Adipocyte (in vitro differentiated cells): ENCODE measurements around the gene SERINC5.

Experiments used
- DNase-seq: peaks from one replicate; pipeline ENCODE4 v3.0.0-alpha.2; 2015; ENCODE audit warnings: low read depth
- H3K27me3 ChIP-seq: replicated peaks from 2 replicates; pipeline ENCODE4 v1.7.0; 2013; ENCODE audit warnings: mild to moderate bottlenecking, low read length, moderate library complexity; ENCODE audit not compliant: control insufficient read depth, insufficient read depth
- H3K36me3 ChIP-seq: 2 replicates; pipeline ENCODE4 v1.7.0; 2013; ENCODE audit warnings: low read length, mild to moderate bottlenecking, moderate library complexity; ENCODE audit not compliant: control insufficient read depth, insufficient read depth, severe bottlenecking
- H3K4me1 ChIP-seq: 2 replicates; pipeline ENCODE4 v1.7.0; 2013; ENCODE audit warnings: mild to moderate bottlenecking, low read length, moderate library complexity; ENCODE audit not compliant: control insufficient read depth, insufficient read depth
- H3K4me3 ChIP-seq: 2 replicates; pipeline ENCODE4 v1.7.0; 2013; ENCODE audit warnings: mild to moderate bottlenecking, low read length, moderate library complexity
- H3K9ac ChIP-seq: 2 replicates; pipeline ENCODE4 v1.7.0; 2013; ENCODE audit warnings: mild to moderate bottlenecking, low read length, moderate library complexity
- H3K9me3 ChIP-seq: 2 replicates; pipeline ENCODE4 v1.7.0; 2013; ENCODE audit warnings: mild to moderate bottlenecking, low read length, moderate library complexity; ENCODE audit not compliant: control insufficient read depth

Gene SERINC5

DNA sequence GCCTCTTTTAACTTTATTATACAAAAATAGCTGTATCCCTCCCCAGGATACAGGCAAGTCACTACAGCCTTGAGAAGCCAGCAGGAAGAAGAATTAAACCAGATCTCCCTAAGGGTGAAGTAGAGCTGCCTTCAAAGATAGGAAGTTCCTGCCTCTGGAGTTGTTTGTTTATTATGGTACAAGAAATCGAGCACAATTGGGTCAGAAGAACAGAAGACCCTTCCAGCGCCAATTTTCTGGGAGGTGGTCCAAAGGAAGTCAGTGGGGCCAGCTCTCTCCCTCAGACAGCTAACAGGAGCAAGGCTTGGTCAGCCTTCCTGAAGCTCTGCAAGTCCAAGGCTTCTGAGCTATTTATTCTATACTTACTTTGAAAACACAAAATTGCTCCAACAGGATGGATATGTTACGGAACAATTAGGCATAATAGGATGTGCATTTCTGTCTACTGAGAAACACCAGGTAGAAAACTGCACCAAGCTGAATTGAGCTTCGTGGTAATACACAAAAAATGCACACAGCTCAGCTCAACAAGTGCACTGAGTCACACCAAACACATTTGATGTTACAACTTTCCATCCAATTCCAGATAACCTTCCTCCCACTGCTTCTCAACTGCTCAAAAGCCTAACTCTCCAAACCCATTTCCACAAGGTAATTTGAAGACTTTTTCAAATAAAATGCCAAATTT is 16.0 kb downstream of the SERINC5 start:
- Histone ChIP-seq H3K9me3 (peaks cover 7% of the 10 kb centered on the region), H3K9ac (no peak overlapping the region), H3K4me1 (peaks cover 13% of the 10 kb centered on the region), H3K36me3 (no peaks in the 10 kb centered on the region), H3K4me3 (no peak overlapping the region), H3K27me3 (no peaks in the 10 kb centered on the region)
- no peak for DNase-seq

DNA sequence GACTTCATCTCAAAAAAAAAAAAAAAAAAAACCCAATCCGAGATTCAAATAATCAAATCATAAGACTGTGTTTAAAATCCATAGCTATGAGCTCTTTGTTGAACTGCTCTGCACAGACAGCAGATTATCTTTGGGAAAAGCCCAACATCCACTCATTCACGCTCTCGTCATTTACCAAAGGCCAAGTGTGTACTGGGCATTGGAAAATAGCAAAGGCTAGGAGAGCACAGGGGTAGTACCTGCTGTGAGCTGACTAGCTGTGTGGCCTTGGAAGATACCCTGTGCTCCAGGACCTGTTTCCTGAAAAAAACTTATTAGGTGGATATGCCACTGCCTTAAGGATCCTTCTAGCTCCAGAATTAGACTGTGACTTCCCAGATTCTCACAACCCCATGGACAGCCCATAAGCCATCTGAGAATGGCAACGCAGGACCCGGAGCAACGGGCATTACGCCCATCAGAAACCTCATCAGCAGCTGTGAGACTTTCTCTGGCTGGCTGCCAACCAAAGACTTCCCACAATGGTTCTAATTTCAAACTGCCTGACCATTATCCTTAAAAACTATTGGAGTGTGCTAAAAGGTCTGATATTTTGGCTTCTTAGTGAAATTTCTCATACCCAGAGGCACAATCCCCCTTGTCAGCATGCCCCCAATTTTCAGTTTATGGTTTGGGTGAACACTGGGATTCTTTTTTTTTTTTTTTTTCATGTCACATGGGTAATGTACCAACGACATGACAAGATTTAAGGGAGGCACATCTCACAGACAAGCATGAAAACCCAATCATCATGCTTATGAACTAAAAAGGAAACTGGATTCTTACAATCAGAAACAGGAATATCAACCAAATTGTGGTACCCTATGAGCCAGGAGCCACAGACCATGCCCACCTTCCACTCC is 16.8 kb downstream of the SERINC5 start:
- H3K4me1 ChIP-seq = peaks cover 13% of the 10 kb centered on the region
- no peak overlapping the region for H3K9ac ChIP-seq
- H3K27me3 ChIP-seq = no peaks in the 10 kb centered on the region
- DNase-seq = peak; percentile 44
- H3K36me3 ChIP-seq = no peaks in the 10 kb centered on the region
- no peak overlapping the region for H3K4me3 ChIP-seq
- H3K9me3 ChIP-seq = peaks cover 7% of the 10 kb centered on the region

DNA sequence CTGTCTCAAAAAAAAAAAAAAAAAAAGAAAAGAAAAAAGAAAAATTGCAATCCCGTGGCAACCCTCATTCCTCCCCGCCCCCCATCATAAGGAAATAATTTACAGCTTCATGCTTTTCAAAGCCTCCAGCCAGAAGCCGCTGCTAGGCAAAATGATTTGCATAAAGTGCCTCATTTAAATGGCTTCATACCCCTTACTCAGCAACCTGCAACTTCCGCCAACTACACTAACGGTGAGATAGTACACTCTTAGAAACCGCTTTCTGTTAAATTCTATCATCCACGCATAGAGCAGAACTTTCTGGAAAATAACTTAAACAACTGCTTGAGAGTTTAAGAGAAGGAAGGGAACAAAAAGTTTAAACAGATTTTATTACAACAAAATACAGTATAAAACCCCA is 17.8 kb downstream of the SERINC5 start:
- H3K9ac ChIP-seq = no peak overlapping the region
- peaks cover 13% of the 10 kb centered on the region for H3K4me1 ChIP-seq
- H3K36me3 ChIP-seq = no peaks in the 10 kb centered on the region

DNA sequence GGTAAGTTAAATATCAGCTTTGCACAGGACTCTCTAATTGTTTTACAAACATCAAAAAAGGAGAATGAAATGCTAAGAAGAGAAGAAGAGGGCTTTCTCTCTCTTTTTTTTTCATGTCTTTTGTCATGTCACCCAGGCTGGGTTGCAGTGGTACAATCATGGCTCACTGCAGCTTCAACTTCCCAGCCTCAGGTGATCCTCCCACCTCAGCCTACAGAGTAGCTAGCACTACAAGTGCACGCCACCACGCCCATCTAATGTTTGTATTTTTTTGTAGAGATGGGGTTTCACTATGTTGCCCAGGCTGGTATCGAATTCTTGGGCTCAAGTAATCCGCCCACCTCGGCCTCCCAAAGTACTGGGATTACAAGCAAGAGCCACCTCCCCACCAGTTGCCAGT is 18.6 kb downstream of the SERINC5 start:
- DNase-seq = no peak
- Histone ChIP-seq H3K9me3 (peaks cover 4% of the 10 kb centered on the region), H3K4me3 (no peak overlapping the region), H3K36me3 (no peaks in the 10 kb centered on the region), H3K9ac (no peak overlapping the region), H3K27me3 (no peaks in the 10 kb centered on the region), H3K4me1 (peaks cover 13% of the 10 kb centered on the region)

More for the DNA sequence above, 17.8 kb downstream of the SERINC5 start:
- Histone ChIP-seq H3K27me3 (no peaks in the 10 kb centered on the region), H3K9me3 (peaks cover 7% of the 10 kb centered on the region), H3K4me3 (no peak overlapping the region)
- no peak for DNase-seq

DNA sequence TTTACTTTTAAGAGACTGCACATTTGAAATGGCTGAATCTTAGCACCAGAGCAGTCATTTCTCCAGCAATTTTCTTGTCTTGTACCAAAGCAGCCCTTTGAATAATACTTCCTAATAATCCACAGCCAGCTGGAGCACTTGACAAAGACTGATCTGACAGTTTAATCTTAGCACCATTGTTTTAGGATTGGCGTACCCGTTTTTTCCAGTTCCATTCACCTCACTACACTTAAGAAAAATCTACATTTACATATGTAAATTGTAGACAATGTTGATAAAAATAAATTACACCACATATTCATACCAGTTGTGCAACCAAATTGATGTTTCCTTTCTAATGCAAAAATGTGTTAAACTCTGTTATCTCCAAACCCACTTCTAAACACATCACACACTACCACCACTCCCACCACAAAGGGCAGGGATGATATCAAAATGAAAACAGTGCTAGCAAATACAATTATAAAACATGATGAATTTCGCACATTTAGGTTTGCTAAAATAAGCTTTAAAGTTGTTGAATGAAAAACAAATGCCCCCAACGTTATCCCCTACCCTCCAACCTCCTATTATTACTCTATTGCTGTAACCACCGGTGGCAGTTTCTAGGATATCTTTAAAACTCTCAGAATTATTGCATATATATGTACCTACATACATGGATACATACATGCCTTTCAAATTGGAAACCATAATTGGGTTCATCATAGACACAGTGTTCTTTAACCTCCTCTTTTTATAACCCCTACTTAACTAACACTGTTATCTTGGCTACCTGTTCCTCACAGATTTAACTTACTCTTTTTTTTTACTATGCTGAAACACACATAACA is 21.5 kb downstream of the SERINC5 start:
- no peaks in the 10 kb centered on the region for H3K9me3 ChIP-seq
- H3K27me3 ChIP-seq = no peaks in the 10 kb centered on the region
- H3K4me3 ChIP-seq = no peak overlapping the region
- H3K9ac ChIP-seq = no peak overlapping the region
- no peaks in the 10 kb centered on the region for H3K36me3 ChIP-seq
- DNase-seq = no peak
- peaks cover 5% of the 10 kb centered on the region for H3K4me1 ChIP-seq

DNA sequence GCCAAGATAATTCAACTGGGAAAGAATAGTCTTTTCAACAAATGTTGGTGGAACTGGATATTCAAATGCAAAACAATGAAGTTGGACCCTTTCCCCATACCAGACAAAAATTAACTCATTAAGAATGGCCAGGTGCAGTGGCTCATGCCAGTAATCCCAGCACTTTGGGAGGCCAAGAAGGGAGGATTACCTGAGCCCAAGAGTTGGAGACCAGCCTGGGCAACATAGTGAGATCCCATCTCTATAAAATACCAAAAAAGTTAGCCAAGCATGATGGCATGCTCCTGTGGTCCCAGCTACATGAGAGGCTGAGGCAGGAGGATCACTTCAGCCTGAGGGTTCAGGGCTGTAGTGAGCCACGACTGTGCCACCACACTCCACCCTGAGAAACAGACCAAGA is 24.2 kb downstream of the SERINC5 start:
- Histone ChIP-seq H3K27me3 (no peaks in the 10 kb centered on the region), H3K9ac (no peak overlapping the region), H3K4me3 (no peak overlapping the region), H3K4me1 (peaks cover 6% of the 10 kb centered on the region), H3K9me3 (no peaks in the 10 kb centered on the region), H3K36me3 (no peaks in the 10 kb centered on the region)
- no peak for DNase-seq

DNA sequence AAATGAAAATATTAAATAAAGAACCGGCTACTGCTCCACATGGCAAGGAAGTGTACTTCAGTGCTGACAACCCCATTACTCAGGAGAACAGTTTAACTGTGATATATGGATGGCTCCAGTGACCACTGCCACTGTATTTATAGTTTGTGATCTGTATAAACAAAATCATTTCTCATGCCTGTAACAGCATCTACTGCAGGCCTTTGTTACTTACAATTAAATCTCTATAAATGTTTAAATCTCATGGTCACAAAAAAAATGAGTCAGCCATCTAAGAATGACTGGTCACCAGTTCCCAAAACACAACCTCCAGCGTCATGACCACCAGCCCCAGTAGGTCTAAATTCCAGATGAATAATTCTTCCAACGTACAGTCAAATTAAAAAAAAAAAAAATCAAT is 24.6 kb downstream of the SERINC5 start:
- Histone ChIP-seq H3K36me3 (no peaks in the 10 kb centered on the region), H3K27me3 (no peaks in the 10 kb centered on the region), H3K4me3 (no peak overlapping the region), H3K9ac (no peak overlapping the region), H3K9me3 (no peaks in the 10 kb centered on the region), H3K4me1 (peaks cover 6% of the 10 kb centered on the region)
- DNase-seq = no peak

DNA sequence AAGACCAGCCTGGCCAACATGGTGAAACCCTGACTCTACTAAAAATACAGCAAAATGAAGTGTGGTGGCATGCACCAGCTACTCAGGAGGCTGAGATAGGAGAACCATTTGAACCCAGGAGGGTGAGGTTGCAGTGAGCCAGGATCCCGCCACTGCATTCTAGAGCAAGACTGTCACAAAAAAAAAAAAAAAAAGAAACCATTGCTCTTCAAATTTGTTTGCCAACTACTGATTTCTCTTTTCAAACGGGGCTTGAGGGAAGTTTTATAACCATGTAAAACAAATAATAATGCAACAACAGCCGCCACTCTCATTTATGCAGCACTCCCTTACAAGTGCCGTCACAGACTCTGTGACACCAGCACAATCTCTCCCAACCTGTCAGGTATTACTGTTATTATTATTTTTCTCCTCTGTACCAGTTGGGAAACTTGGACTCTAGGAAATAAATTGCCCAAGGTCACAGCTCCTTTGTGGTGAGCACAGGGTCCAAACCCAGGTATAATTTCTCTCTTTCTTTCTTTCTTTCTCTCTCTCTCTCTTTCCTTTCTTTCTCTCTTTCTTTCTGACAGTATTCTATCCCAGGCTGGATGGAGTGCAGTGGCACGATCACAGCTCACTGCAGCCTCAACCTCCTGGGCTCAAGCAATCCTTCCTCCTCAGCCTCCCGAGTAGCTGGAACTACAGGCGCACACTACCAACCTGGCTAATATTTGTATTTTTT is 25.4 kb downstream of the SERINC5 start:
- no peaks in the 10 kb centered on the region for H3K9me3 ChIP-seq
- DNase-seq = no peak
- no peak overlapping the region for H3K9ac ChIP-seq
- H3K36me3 ChIP-seq = no peaks in the 10 kb centered on the region
- no peaks in the 10 kb centered on the region for H3K27me3 ChIP-seq
- no peak overlapping the region for H3K4me3 ChIP-seq
- H3K4me1 ChIP-seq = peaks cover 6% of the 10 kb centered on the region

DNA sequence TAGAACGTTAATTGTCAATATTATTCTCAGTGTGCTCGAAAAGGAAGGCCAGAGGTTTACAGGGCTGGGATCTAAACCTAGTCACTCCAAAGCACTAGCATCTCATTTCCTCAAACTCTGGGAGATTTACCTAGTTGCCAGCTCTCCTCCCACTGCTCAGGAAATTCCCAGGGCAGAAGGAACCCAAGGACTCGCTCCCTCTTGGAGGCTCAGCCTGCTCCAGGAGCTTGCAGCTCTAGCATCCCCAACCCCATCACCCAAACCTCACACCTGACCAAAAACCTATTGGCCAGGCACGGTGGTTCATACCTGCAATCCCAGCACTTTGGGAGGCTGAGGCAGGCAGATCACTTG is 26.0 kb downstream of the SERINC5 start:
- H3K4me3 ChIP-seq = no peak overlapping the region
- no peak overlapping the region for H3K9ac ChIP-seq
- no peaks in the 10 kb centered on the region for H3K36me3 ChIP-seq
- peaks cover 6% of the 10 kb centered on the region for H3K4me1 ChIP-seq
- H3K9me3 ChIP-seq = no peaks in the 10 kb centered on the region
- no peak for DNase-seq
- no peaks in the 10 kb centered on the region for H3K27me3 ChIP-seq

DNA sequence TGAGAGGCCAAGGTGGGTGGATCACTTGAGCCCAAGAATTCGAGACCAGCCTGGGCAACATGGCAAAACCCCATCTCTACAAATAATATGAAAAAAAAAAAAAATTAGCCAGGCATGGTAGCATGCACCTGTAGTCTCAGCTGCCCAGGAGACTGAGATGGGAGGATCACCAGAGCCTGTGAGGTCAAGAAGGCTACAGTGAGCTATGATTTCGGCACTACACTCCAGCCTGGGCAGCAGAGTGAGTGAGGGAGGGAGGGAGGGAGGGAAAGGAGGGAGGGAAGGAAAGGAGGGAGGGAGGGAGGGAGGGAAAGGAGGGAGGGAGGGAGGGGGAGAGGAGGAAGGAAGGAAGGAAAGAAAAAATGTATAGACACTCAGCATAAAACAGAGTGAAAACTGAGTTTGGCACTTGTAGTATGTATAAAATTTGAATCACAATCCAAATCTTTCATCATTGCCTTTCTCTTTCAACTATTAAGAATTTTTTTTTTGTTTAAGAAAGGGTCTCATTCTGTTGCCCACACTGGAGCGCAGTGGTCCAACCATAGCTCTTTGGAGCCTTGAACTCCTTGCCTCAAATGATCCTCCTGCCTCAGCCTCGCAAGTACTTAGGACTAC is 27.8 kb downstream of the SERINC5 start:
- DNase-seq = no peak
- Histone ChIP-seq H3K4me3 (no peak overlapping the region), H3K9me3 (no peaks in the 10 kb centered on the region), H3K36me3 (no peaks in the 10 kb centered on the region), H3K27me3 (no peaks in the 10 kb centered on the region), H3K4me1 (peaks cover 6% of the 10 kb centered on the region), H3K9ac (no peak overlapping the region)
